Spleen (tissue), 11 donors: Measurements from ENCODE around the gene CYS1. TPM values are rescaled to one million over a fixed set of nuclear protein-coding genes. Genes with fewer than 3 reads are reported as not detected.

Source experiments
- DNase-seq: peaks from one replicate; pipeline ENCODE4 v3.0.0-alpha.2; 2020
- H3K27ac ChIP-seq, 8 donors: fragments of 200-600 bp; sonication (generic) in 7 of 8; 1 replicate in 4 of 8; 2 replicates in 4 of 8; pipeline versions ENCODE4 v1.5.0 to v1.8.0; 2016 to 2021; ENCODE audit warnings: inconsistent platforms in 4 of 8, mild to moderate bottlenecking in 4 of 8, moderate library complexity in 1 of 8
- H3K27me3 ChIP-seq, 7 donors: fragments of 200-600 bp; sonication (generic) in 6 of 7; replicated peaks in 1 of 7; 1 replicate in 4 of 7; 2 replicates in 3 of 7; pipeline versions ENCODE4 v1.5.0 to v1.8.0; 2016 to 2021; ENCODE audit warnings: inconsistent platforms in 3 of 7, mild to moderate bottlenecking in 1 of 7
- H3K36me3 ChIP-seq, 6 donors: fragments of 200-600 bp; sonication (generic) in 5 of 6; 1 replicate in 4 of 6; 2 replicates in 2 of 6; pipeline versions ENCODE4 v1.5.0 to v1.8.0; 2016 to 2021; ENCODE audit warnings: inconsistent platforms in 2 of 6
- H3K4me1 ChIP-seq, 6 donors: fragments of 200-600 bp; sonication (generic) in 5 of 6; 1 replicate in 3 of 6; 2 replicates in 3 of 6; pipeline versions ENCODE4 v1.5.0 to v1.8.0; 2016 to 2021; ENCODE audit warnings: inconsistent platforms in 3 of 6
- H3K4me3 ChIP-seq, 8 donors: fragments of 200-600 bp; sonication (generic) in 7 of 8; 1 replicate in 4 of 8; 2 replicates in 4 of 8; pipeline versions ENCODE4 v1.5.0 to v1.8.0; 2016 to 2021; ENCODE audit warnings: inconsistent platforms in 4 of 8, mild to moderate bottlenecking in 4 of 8, moderate library complexity in 2 of 8
- H3K9me3 ChIP-seq, 8 donors: fragments of 200-600 bp; sonication (generic) in 7 of 8; 1 replicate in 4 of 8; 2 replicates in 4 of 8; pipeline versions ENCODE4 v1.5.0 to v1.8.0; 2016 to 2021; ENCODE audit warnings: inconsistent platforms in 4 of 8
- CTCF ChIP-seq, 11 experiments: fragments of 200-600 bp in 7 of 11; fragments of 450-650 bp in 4 of 11; sonication (generic) in 4 of 11; IDR thresholded peaks in 8 of 11; conservative IDR thresholded peaks in 3 of 11; 1 replicate in 7 of 11; 2 replicates in 4 of 11; pipeline versions ENCODE4 v1.4.0 to v1.8.0; 2016 to 2021; ENCODE audit warnings: antibody characterized with exemption in 11 of 11, inconsistent platforms in 4 of 11, mild to moderate bottlenecking in 1 of 11
- POLR2A ChIP-seq, 3 donors: fragments of 450-650 bp; IDR thresholded peaks; one replicate each; pipeline ENCODE4 v1.5.1; 2017; ENCODE audit warnings: antibody characterized with exemption in 3 of 3, mild to moderate bottlenecking in 1 of 3
- POLR2AphosphoS5 ChIP-seq, 3 donors: sonication (generic); formaldehyde crosslinking; IDR thresholded peaks; one replicate each; pipeline ENCODE4 v1.5.1; 2017; ENCODE audit warnings: antibody characterized with exemption in 3 of 3
- WGBS, 5 donors: extraction: QIAGEN DNeasy Blood & Tissue Kit in 3 of 5; methylation state at CpG; one replicate each; pipeline versions ENCODE4 v1.1.5 to v1.1.7; 2013 to 2018; 5-methylcytosine and 5-hydroxymethylcytosine counted together
- intact Hi-C: fragments of 100-400 bp; cut with DNase I; formaldehyde crosslinking; loops from one replicate; pipeline ENCODE4 v1.15.0; 2023; ENCODE audit warnings: low total_unique reads
- polyA plus RNA-seq, 3 donors: library from polyadenylated mRNA; stranded (reverse); fragments of 200-250 nt; gene quantifications; one replicate each; pipeline ENCODE4 v1.2.1, GENCODE V29; 2013
- total RNA-seq, 7 donors: library from RNA; depleted of rRNA in 3 of 7; stranded (reverse); fragments of >200 nt in 3 of 7; fragmentation: NEBNext Ultra II Directional in 4 of 7; extraction: Animal tissue kit (Norgen Biotek cat#: 25700) in 4 of 7; gene quantifications; one replicate each; pipeline versions ENCODE4 v1.1.0 to v1.2.1, GENCODE V29; 2016 to 2021
- donor health status: healthy with polysubstance abuse.
- donor health status: DM: no; HTN: no; CAD: no; lungs with moderate emphysema.
- donor health status: DM: no; HTN: no; CAD: no.
- donor health status: Bipolar disorder and iron deficiency.
- donor health status: healthy.
- donor health status: DM: no; HTN: no; CAD: no.
- donor health status: DM: yes; HTN: yes; CAD: no.

The CYS1 gene
- total and polyA plus RNA-seq, 10 donors = 0.38 to 2.9 (median 1.3) TPM

GRCh38 chr2:10028407-10028987 is 51.7 kb downstream of the CYS1 start:
- WGBS, 5 donors = 76 to 83% (median 78%) methylated on average over 16 of the region's 16 CpGs
- no peak overlapping the region for H3K4me3 ChIP-seq

DNA sequence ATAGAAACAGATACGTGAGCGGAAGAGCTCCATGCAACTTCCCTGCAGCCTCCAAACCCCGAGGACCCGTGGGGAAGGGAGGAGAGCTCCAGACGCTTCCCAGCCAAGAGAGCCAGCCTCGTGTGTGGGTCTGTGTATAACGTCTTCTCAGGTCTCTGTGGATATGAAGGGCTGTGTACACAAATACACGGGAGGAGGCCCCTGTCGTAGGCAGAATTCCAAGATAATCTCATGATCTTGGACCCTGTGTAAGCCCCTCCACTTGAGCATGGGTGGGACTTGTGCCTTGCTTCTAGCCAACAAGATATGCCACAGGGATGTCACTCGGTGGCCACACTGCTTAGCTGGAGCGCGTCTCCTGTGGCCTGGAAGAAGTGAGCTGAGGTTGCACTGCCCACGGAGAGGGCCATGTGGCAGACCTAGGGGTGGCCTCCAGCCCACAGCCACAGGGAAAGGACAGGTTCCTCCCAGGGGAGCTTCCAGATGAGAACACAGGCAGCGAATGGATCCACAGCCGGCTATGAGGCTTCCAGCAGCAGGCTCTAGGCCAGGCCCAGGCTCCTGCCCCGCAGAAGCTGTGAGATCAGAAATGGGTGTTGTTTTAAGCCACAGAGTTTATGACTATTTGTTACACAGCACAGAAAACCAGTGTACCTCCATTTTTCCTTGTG is 52.4 kb downstream of the CYS1 start:
- H3K27ac ChIP-seq = peak overlapping the region in 6 of 8 donors; percentile 70 to 84 (median 82)
- 90 to 94% (median 92%) methylated on average over 13 to 16 of the region's 16 CpGs for whole genome bisulfite sequencing, 5 donors
- DNase-seq = no peak

More at GRCh38 chr2:10028407-10028987, 51.7 kb downstream of the CYS1 start:
- Histone ChIP-seq H3K27me3 (no peaks in the 10 kb centered on the region), H3K4me1 (peaks cover 16 to 55% (median 27%) of the 10 kb centered on the region in 6 donors), H3K27ac (peak overlapping the region in 7 of 8 donors; percentile 3 to 84 (median 82)), H3K36me3 (no peaks in the 10 kb centered on the region), H3K9me3 (no peaks in the 10 kb centered on the region)
- TF ChIP-seq CTCF (IDR thresholded peaks at IDR 0.05 in 8 of 11, conservative IDR thresholded peaks at IDR 0.05 in 3 of 11) = no peak
- no peak for TF ChIP-seq POLR2AphosphoS5 (IDR thresholded peaks at IDR 0.05)
- no peak for TF ChIP-seq POLR2A (IDR thresholded peaks at IDR 0.05)
- DNase-seq = no peak
- intact Hi-C loops = no loop called here

DNA sequence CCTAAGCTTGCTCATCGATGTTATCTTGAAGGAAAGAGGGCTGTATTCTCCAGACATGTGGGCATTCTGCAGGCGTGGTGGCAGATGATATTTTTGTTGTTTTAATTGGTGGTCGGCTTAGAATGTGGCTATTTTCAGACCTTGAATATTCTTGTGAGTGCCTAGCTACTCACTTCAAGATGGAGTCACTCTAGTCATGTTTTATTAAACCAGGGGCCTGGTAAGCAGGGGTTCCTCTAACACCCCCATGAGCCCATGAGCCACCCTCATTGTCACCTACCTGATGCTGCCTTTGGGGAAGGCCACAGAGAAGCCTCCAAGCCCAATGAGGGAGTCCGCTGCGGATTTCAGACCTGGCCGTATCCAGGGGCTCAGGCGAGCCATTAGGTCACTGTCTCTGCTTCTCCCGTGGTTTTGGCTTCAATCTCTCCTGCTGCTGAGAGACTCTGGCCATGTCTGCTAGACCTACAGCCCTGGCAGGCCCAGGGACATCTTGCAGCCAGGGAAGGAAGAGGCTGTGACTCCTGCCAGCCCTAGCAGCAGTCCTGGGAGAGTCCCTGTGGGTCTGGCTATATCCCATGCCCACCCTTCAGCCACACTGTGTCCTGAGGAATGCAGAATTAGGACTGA is 53.2 kb downstream of the CYS1 start:
- H3K36me3 ChIP-seq = no peaks in the 10 kb centered on the region
- TF ChIP-seq POLR2A (IDR thresholded peaks at IDR 0.05) = no peak
- no peak for TF ChIP-seq POLR2AphosphoS5 (IDR thresholded peaks at IDR 0.05)
- no peak for TF ChIP-seq CTCF (IDR thresholded peaks at IDR 0.05 in 8 of 11, conservative IDR thresholded peaks at IDR 0.05 in 3 of 11)
- no peak overlapping the region for H3K27ac ChIP-seq
- H3K9me3 ChIP-seq = no peaks in the 10 kb centered on the region
- intact Hi-C loops = no loop called here
- no peak overlapping the region for H3K4me3 ChIP-seq
- H3K4me1 ChIP-seq = peaks cover 16 to 43% (median 27%) of the 10 kb centered on the region in 6 donors
- 82 to 94% (median 90%) methylated on average over 3 to 8 of the region's 8 CpGs for WGBS, 5 donors
- no peaks in the 10 kb centered on the region for H3K27me3 ChIP-seq
- DNase-seq = no peak

More for the DNA sequence above, 52.4 kb downstream of the CYS1 start:
- Histone ChIP-seq H3K4me1 (peaks cover 16 to 49% (median 27%) of the 10 kb centered on the region in 6 donors), H3K36me3 (no peaks in the 10 kb centered on the region), H3K4me3 (no peak overlapping the region), H3K27me3 (no peaks in the 10 kb centered on the region), H3K9me3 (no peaks in the 10 kb centered on the region)
- TF ChIP-seq POLR2AphosphoS5 (IDR thresholded peaks at IDR 0.05) (no peak), CTCF (IDR thresholded peaks at IDR 0.05 in 8 of 11, conservative IDR thresholded peaks at IDR 0.05 in 3 of 11) (no peak), POLR2A (IDR thresholded peaks at IDR 0.05) (no peak)
- intact Hi-C loops = no loop called here
